Measurements from ENCODE around the gene ITM2B.

ITM2B gene

GRCh38 chr13:48192411-48192935, 40.5 kb upstream of the ITM2B start:
- no peak for TF ChIP-seq HOXD13 (CRISPR knock-in tag; IDR thresholded peaks at IDR 0.05; ENCODE audit: borderline replicate concordance)
- TF ChIP-seq TRIM28 (IDR thresholded peaks at IDR 0.05; ENCODE audit: borderline replicate concordance, low read length) = no peak
- TF ChIP-seq ZBTB48 (tag by site-specific recombination; IDR thresholded peaks at IDR 0.05) = no peak
- no peak for TF ChIP-seq ZNF132 (tag by site-specific recombination; IDR thresholded peaks at IDR 0.05; ENCODE audit: borderline replicate concordance)
- TF ChIP-seq, protein P1, sequence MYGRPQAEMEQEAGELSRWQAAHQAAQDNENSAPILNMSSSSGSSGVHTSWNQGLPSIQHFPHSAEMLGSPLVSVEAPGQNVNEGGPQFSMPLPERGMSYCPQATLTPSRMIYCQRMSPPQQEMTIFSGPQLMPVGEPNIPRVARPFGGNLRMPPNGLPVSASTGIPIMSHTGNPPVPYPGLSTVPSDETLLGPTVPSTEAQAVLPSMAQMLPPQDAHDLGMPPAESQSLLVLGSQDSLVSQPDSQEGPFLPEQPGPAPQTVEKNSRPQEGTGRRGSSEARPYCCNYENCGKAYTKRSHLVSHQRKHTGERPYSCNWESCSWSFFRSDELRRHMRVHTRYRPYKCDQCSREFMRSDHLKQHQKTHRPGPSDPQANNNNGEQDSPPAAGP (tag by site-specific recombination; IDR thresholded peaks at IDR 0.05) = no peak
- H3K4me3 ChIP-seq (ENCODE audit: low read depth, low read length) = no peak overlapping the region
- no peak overlapping the region for H3K27ac ChIP-seq (ENCODE audit: extremely low read depth, low read depth, low read length)
- H3K9me3 ChIP-seq (ENCODE audit: control insufficient read depth, insufficient read depth, low read depth, low read length) = no peaks in the 10 kb centered on the region
- H3K36me3 ChIP-seq (ENCODE audit: control insufficient read depth in 2 of 2, insufficient read depth in 1 of 2, low read length in 2 of 2) = no peaks in the 10 kb centered on the region
- ChIA-PET CTCF (interaction anchor here (1.0 kb wide), 1 partner anchor 46 kb away, joined by 3 read pairs; no protein-coding TSS in a partner anchor), POLR2A (no interaction called here)
- H3K4me1 ChIP-seq (ENCODE audit: control insufficient read depth, insufficient read depth, low read length) = no peaks in the 10 kb centered on the region

- TF ChIP-seq RBAK (tag by site-specific recombination; IDR thresholded peaks at IDR 0.05) = no peak
- TF ChIP-seq, protein P2, sequence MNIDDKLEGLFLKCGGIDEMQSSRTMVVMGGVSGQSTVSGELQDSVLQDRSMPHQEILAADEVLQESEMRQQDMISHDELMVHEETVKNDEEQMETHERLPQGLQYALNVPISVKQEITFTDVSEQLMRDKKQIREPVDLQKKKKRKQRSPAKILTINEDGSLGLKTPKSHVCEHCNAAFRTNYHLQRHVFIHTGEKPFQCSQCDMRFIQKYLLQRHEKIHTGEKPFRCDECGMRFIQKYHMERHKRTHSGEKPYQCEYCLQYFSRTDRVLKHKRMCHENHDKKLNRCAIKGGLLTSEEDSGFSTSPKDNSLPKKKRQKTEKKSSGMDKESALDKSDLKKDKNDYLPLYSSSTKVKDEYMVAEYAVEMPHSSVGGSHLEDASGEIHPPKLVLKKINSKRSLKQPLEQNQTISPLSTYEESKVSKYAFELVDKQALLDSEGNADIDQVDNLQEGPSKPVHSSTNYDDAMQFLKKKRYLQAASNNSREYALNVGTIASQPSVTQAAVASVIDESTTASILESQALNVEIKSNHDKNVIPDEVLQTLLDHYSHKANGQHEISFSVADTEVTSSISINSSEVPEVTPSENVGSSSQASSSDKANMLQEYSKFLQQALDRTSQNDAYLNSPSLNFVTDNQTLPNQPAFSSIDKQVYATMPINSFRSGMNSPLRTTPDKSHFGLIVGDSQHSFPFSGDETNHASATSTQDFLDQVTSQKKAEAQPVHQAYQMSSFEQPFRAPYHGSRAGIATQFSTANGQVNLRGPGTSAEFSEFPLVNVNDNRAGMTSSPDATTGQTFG (tag by site-specific recombination; IDR thresholded peaks at IDR 0.05; ENCODE audit: borderline replicate concordance) = no peak
- TF ChIP-seq ZNF837 (tag by site-specific recombination; IDR thresholded peaks at IDR 0.05) = no peak
- no peaks in the 10 kb centered on the region for H3K36me3 ChIP-seq (ENCODE audit: control insufficient read depth in 2 of 2, insufficient read depth in 1 of 2, low read length in 2 of 2)
- ChIA-PET CTCF (no interaction called here), POLR2A (no interaction called here)
- no peak overlapping the region for H3K4me3 ChIP-seq (ENCODE audit: low read depth, low read length)
- no peak overlapping the region for H3K27ac ChIP-seq (ENCODE audit: extremely low read depth, low read depth, low read length)
- H3K9me3 ChIP-seq (ENCODE audit: control insufficient read depth, insufficient read depth, low read depth, low read length) = no peaks in the 10 kb centered on the region
- no peaks in the 10 kb centered on the region for H3K4me1 ChIP-seq (ENCODE audit: control insufficient read depth, insufficient read depth, low read length)
Measured at GRCh38 chr13:48194379-48194754, 38.6 kb upstream of the ITM2B start.

DNA sequence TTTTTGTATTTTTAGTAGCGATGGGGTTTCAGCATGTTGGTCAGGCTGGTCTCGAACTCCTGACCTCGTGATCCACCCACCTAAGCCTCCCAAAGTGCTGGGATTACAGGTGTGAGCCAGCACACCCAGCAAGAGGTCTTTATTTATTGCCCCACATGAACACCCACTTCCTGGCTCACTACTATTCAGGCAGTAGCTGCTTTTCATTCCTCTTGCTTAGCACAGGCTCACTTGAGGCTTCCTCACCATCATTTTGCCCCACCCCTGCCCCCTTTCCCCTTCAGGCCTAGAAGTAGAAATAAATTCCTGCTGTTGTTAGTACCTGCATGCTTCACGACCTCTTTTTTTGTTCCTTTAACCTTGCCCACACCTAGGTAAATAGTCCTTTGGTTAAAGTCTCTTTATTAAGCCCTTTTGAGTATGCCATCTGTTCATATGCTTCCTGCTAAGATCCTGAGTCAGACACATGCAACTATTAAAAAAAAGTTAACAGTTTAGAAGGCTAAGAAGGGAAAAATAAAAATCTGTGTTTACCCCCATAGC, 33.5 kb upstream of the ITM2B start:
- ChIA-PET CTCF (no interaction called here), POLR2A (no interaction called here)
- TF ChIP-seq ZNF24 (tag by site-specific recombination; IDR thresholded peaks at IDR 0.05) = no peak
- TF ChIP-seq TCF7L2 (IDR thresholded peaks at IDR 0.05; ENCODE audit: borderline replicate concordance, low read depth, low read length) = no peak
- TF ChIP-seq ZBTB11 (tag by site-specific recombination; conservative IDR thresholded peaks at IDR 0.05; ENCODE audit: low read depth) = no peak
- no peak for TF ChIP-seq ZNF335 (tag by site-specific recombination; conservative IDR thresholded peaks at IDR 0.05)
- H3K4me1 ChIP-seq (ENCODE audit: control insufficient read depth, insufficient read depth, low read length) = no peaks in the 10 kb centered on the region
- no peaks in the 10 kb centered on the region for H3K9me3 ChIP-seq (ENCODE audit: control insufficient read depth, insufficient read depth, low read depth, low read length)
- no peak overlapping the region for H3K4me3 ChIP-seq (ENCODE audit: low read depth, low read length)
- no peak overlapping the region for H3K27ac ChIP-seq (ENCODE audit: extremely low read depth, low read depth, low read length)
- no peaks in the 10 kb centered on the region for H3K36me3 ChIP-seq (ENCODE audit: control insufficient read depth in 2 of 2, insufficient read depth in 1 of 2, low read length in 2 of 2)

All from HEK293 (cell line).